ENCODE results near the gene NDOR1.
"Not testable (repeated sequence)": the region's sequence is repeated elsewhere in the genome, so short reads cannot be mapped to it uniquely, and the experiment has no call there.

NDOR1 gene

GRCh38 chr9:137245450-137246421 lies 40.2 kb downstream of the NDOR1 start:
- DNase-seq, result no peak

GRCh38 chr9:137247135-137247915 lies 41.8 kb downstream of the NDOR1 start:
- DNase-seq, result no peak

GRCh38 chr9:137247916-137248175 lies 42.3 kb downstream of the NDOR1 start:
- DNase-seq, result no peak

- DNase-seq, result no peak
These were observed 45.1 kb downstream of the NDOR1 start for GRCh38 chr9:137250329-137251193.

- DNase-seq, result no peak
These were observed 45.6 kb downstream of the NDOR1 start, which contains the start of gene STPG3 for GRCh38 chr9:137251194-137251461. Gene STPG3, plus strand, starts transcription at chr9:137251286. Its CDS starts 1 bp downstream, at chr9:137251287.

GRCh38 chr9:137251490-137252268 lies 46.2 kb downstream of the NDOR1 start:
- DNase-seq, result no peak

- no peak for DNase-seq
These were observed 47.3 kb downstream of the NDOR1 start for GRCh38 chr9:137252555-137253506.

GRCh38 chr9:137253717-137254623 lies 48.5 kb downstream of the NDOR1 start:
- DNase-seq, result no peak

- DNase-seq, result peak; percentile 76
These were observed 49.3 kb downstream of the NDOR1 start, which contains the start of gene NELFB for GRCh38 chr9:137254624-137255447. Gene NELFB, plus strand, starts transcription at chr9:137255327.

GRCh38 chr9:137255448-137256114 lies 50.1 kb downstream of the NDOR1 start:
- DNase-seq, result peak; percentile 44

GRCh38 chr9:137256362-137256761 lies 50.9 kb downstream of the NDOR1 start:
- DNase-seq, result no peak

- DNase-seq, result no peak
These were observed 51.4 kb downstream of the NDOR1 start for GRCh38 chr9:137256856-137257255.

GRCh38 chr9:137262173-137262908 lies 56.8 kb downstream of the NDOR1 start:
- not testable (repeated sequence) for DNase-seq

GRCh38 chr9:137262909-137263285 lies 57.4 kb downstream of the NDOR1 start:
- DNase-seq, result no peak

GRCh38 chr9:137263506-137263905 lies 58.0 kb downstream of the NDOR1 start:
- no peak for DNase-seq

- no peak for DNase-seq
These were observed 58.6 kb downstream of the NDOR1 start for GRCh38 chr9:137264067-137264466.

GRCh38 chr9:137265496-137266161 lies 60.1 kb downstream of the NDOR1 start:
- DNase-seq, result no peak

Measured in NCI-H1105 treated with DMSO at 0.1 percent for 48 hours (cell line).